ENCODE data around the gene PRSS2. TPM values are rescaled to one million over a fixed set of nuclear protein-coding genes. Genes with fewer than 3 reads are reported as not detected.

PRSS2 gene
- total RNA-seq, 4 donors from 2014 or later: 2.5 to 78.0 (median 12.0) TPM

DNA sequence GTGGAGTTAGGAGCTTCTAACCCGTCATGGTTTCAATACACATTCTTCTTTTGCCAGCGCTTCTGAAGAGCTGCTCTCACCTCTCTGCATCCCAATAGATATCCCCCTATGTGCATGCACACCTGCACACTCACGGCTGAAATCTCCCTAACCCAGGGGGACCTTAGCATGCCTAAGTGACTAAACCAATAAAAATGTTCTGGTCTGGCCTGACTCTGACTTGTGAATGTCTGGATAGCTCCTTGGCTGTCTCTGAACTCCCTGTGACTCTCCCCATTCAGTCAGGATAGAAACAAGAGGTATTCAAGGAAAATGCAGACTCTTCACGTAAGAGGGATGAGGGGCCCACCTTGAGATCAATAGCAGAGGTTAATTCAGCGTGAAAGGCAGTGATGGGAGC, 22.4 kb downstream of the PRSS2 start:
- DNase-seq (ENCODE audit: low spot score in 2 of 2): no peak
- Histone ChIP-seq H3K9me3 (no peaks in the 10 kb centered on the region), H3K27ac (no peak overlapping the region), H3K4me3 (no peak overlapping the region), H3K27me3 (peaks cover 0 to 43% of the 10 kb centered on the region in 2 donors), H3K4me1 (peaks cover 0 to 21% (median 8%) of the 10 kb centered on the region in 4 donors), H3K36me3 (no peaks in the 10 kb centered on the region)
- TF ChIP-seq POLR2A (IDR thresholded peaks at IDR 0.05) (no peak), EP300 (IDR thresholded peaks at IDR 0.05) (no peak)
- TF ChIP-seq, protein P1, sequence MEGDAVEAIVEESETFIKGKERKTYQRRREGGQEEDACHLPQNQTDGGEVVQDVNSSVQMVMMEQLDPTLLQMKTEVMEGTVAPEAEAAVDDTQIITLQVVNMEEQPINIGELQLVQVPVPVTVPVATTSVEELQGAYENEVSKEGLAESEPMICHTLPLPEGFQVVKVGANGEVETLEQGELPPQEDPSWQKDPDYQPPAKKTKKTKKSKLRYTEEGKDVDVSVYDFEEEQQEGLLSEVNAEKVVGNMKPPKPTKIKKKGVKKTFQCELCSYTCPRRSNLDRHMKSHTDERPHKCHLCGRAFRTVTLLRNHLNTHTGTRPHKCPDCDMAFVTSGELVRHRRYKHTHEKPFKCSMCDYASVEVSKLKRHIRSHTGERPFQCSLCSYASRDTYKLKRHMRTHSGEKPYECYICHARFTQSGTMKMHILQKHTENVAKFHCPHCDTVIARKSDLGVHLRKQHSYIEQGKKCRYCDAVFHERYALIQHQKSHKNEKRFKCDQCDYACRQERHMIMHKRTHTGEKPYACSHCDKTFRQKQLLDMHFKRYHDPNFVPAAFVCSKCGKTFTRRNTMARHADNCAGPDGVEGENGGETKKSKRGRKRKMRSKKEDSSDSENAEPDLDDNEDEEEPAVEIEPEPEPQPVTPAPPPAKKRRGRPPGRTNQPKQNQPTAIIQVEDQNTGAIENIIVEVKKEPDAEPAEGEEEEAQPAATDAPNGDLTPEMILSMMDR (IDR thresholded peaks at IDR 0.05): no peak
- 69 to 72% methylated on average over 5 of the region's 5 CpGs for WGBS, 2 donors

DNA sequence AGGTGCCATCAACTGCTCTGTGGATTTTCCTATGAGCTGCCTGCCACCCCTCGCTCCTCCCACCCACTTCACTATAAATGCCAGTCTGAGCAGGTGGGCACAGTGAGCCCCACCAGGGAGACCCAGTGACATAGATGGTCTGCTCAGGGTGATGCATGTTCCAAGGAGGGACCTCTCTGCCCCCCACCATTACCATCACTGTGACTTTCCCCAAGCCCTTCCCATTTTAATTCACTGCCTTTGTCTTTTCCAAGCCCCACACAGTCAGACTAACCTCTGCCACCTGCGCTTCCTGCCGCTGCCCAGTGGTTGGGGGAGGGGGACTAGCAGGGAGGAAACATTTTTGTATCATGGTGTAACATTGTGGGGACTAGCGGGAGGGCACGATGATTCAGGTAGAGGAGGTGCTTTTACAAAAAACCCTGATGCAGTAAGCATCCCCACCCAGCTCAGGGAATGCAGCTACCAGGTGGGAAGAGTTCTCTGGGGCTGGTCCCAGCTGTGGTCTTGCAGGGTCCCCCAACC, 24.6 kb downstream of the PRSS2 start:
- no peaks in the 10 kb centered on the region for H3K36me3 ChIP-seq
- no peaks in the 10 kb centered on the region for H3K9me3 ChIP-seq
- H3K27ac ChIP-seq: peak overlapping the region in 1 of 4 donors; percentile 82
- TF ChIP-seq, protein P1 (IDR thresholded peaks at IDR 0.05): no peak
- TF ChIP-seq EP300 (IDR thresholded peaks at IDR 0.05) (no peak), POLR2A (IDR thresholded peaks at IDR 0.05) (no peak)
- H3K4me1 ChIP-seq: peaks cover 0 to 23% (median 8%) of the 10 kb centered on the region in 4 donors
- peaks cover 0 to 63% of the 10 kb centered on the region in 2 donors for H3K27me3 ChIP-seq
- WGBS, 2 donors: 41 to 47% methylated on average over 5 of the region's 5 CpGs
- DNase-seq (ENCODE audit: low spot score in 2 of 2): no peak
- H3K4me3 ChIP-seq: no peak overlapping the region

DNA sequence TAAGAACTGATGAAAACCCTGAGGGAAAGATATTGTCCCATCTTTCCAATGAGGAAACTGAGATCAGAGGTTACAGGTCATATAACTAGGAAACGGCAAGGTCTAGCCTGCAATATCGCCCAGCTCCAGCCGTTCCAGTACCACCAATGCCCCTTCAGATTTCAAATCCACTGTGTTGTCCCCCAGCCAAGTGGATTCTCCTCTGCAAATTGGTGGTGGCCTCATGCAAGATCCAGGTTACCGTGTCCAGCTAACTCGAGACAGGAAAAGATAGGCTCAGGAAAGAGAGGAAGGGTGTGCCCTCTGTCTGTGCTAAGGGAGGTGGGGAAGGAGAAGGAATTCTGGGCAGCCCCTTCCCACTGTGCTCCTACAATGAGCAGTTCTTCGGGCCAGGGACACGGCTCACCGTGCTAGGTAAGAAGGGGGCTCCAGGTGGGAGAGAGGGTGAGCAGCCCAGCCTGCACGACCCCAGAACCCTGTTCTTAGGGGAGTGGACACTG, 25.3 kb downstream of the PRSS2 start:
- WGBS, 2 donors: 36 to 41% methylated on average over 9 of the region's 9 CpGs
- Histone ChIP-seq H3K36me3 (no peaks in the 10 kb centered on the region), H3K27me3 (peaks cover 0 to 63% of the 10 kb centered on the region in 2 donors), H3K4me1 (peaks cover 0 to 23% (median 8%) of the 10 kb centered on the region in 4 donors), H3K4me3 (peak overlapping the region in 1 of 4 donors; percentile 60), H3K27ac (peak overlapping the region in 1 of 4 donors; percentile 82), H3K9me3 (no peaks in the 10 kb centered on the region)
- DNase-seq (ENCODE audit: low spot score in 2 of 2): no peak
- TF ChIP-seq, protein P1 (IDR thresholded peaks at IDR 0.05): no peak
- TF ChIP-seq EP300 (IDR thresholded peaks at IDR 0.05): no peak
- no peak for TF ChIP-seq POLR2A (IDR thresholded peaks at IDR 0.05)

DNA sequence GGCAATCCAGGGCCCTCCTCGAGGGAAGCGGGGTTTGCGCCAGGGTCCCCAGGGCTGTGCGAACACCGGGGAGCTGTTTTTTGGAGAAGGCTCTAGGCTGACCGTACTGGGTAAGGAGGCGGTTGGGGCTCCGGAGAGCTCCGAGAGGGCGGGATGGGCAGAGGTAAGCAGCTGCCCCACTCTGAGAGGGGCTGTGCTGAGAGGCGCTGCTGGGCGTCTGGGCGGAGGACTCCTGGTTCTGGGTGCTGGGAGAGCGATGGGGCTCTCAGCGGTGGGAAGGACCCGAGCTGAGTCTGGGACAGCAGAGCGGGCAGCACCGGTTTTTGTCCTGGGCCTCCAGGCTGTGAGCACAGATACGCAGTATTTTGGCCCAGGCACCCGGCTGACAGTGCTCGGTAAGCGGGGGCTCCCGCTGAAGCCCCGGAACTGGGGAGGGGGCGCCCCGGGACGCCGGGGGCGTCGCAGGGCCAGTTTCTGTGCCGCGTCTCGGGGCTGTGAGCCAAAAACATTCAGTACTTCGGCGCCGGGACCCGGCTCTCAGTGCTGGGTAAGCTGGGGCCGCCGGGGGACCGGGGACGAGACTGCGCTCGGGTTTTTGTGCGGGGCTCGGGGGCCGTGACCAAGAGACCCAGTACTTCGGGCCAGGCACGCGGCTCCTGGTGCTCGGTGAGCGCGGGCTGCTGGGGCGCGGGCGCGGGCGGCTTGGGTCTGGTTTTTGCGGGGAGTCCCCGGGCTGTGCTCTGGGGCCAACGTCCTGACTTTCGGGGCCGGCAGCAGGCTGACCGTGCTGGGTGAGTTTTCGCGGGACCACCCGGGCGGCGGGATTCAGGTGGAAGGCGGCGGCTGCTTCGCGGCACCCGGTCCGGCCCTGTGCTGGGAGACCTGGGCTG, 26.0 kb downstream of the PRSS2 start:
- no peak for DNase-seq (ENCODE audit: low spot score in 2 of 2)
- peak overlapping the region; percentile 3 to 60 (median 35) for H3K4me3 ChIP-seq
- H3K27ac ChIP-seq: peak overlapping the region in 3 of 4 donors; percentile 28 to 82 (median 56)
- peaks cover 0 to 23% (median 8%) of the 10 kb centered on the region in 4 donors for H3K4me1 ChIP-seq
- H3K27me3 ChIP-seq: peaks cover 0 to 63% of the 10 kb centered on the region in 2 donors
- WGBS, 2 donors: 6 to 9% methylated on average over 22 to 56 of the region's 74 CpGs
- no peaks in the 10 kb centered on the region for H3K9me3 ChIP-seq
- H3K36me3 ChIP-seq: no peaks in the 10 kb centered on the region
- TF ChIP-seq, protein P1 (IDR thresholded peaks at IDR 0.05): no peak
- TF ChIP-seq EP300 (IDR thresholded peaks at IDR 0.05) (no peak), POLR2A (IDR thresholded peaks at IDR 0.05) (no peak)

Measured in tibial nerve (tissue), 4 donors.